ENCODE data around the gene TEX11. TPM values are rescaled to one million over a fixed set of nuclear protein-coding genes. Genes with fewer than 3 reads are reported as not detected.
A peak's percentile ranks its signal among the peaks of the same experiment; 100 is the strongest.
"Not testable (repeated sequence)": the region's sequence is repeated elsewhere in the genome, so short reads cannot be mapped to it uniquely, and the experiment has no call there.

The TEX11 gene
- total RNA-seq, 2 donors from 2014 or later: not detected

- Mint-ChIP-seq H3K4me1 (ENCODE audit: low read depth in 2 of 2) (no peaks in the 10 kb centered on the region), H3K27ac (no peak overlapping the region), H3K4me3 (no peak overlapping the region), H3K27me3 (peaks cover 12 to 19% of the 10 kb centered on the region in 2 donors), H3K36me3 (no peaks in the 10 kb centered on the region), H3K9me3 (no peaks in the 10 kb centered on the region)
- no peak for DNase-seq (ENCODE audit: low spot score)
- ATAC-seq: no peak
Observed at GRCh38 chrX:70618467-70618866, 290.0 kb downstream of the TEX11 start.

- ATAC-seq (no peak), DNase-seq (ENCODE audit: low spot score) (no peak)
- Mint-ChIP-seq H3K4me1 (ENCODE audit: low read depth in 2 of 2) (no peaks in the 10 kb centered on the region), H3K36me3 (no peaks in the 10 kb centered on the region), H3K4me3 (no peak overlapping the region), H3K27ac (no peak overlapping the region), H3K9me3 (no peaks in the 10 kb centered on the region), H3K27me3 (peaks cover 15 to 28% of the 10 kb centered on the region in 2 donors)
Observed at GRCh38 chrX:70613295-70613694, 295.2 kb downstream of the TEX11 start.

DNA sequence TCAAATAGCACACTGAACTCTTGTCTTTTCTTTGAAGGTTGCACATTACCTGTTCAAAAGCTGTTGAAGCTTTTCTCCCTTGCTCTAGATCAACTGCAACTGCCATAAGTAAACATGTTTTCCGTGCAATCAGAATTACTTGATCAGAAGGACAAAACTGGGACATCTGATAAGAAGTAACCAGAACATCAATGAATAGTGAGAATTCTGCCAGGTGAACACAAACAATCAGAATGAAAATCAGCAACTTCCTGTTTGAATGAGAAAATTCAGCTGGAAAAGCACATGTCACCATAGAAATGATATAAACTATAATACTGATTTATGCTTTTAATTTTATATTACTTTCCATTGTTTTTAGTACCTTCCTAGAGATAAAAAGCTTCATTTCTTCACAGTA, 303.2 kb downstream of the TEX11 start:
- Mint-ChIP-seq H3K36me3 (no peaks in the 10 kb centered on the region), H3K27ac (no peak overlapping the region), H3K27me3 (peaks cover 19 to 23% of the 10 kb centered on the region in 2 donors), H3K4me1 (ENCODE audit: low read depth in 2 of 2) (no peaks in the 10 kb centered on the region), H3K9me3 (no peaks in the 10 kb centered on the region), H3K4me3 (no peak overlapping the region)
- no peak for DNase-seq (ENCODE audit: low spot score)
- ATAC-seq: no peak

DNA sequence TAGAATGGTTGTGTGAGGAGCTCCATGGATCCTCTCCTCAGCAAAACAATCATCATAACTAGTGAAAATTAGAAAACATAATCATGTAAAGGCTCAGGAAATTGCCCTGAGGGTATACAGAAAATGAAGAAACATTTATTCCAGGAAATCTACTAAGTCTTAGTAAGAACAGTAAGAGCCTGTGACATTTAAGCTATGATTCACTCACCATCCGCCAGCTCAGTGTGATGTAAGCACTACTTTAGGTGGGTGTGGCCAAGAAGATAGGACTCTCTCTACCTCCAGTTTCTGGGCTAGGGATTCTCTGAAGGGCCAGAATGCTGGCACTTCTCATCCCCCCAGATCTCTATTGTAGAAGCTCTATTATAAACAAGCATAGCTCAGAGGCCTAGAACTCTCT, 316.4 kb downstream of the TEX11 start:
- ATAC-seq: peak; percentile 97 to 99
- DNase-seq (ENCODE audit: low spot score): no peak
- Mint-ChIP-seq H3K4me1 (ENCODE audit: low read depth in 2 of 2) (peaks cover 5 to 19% of the 10 kb centered on the region in 2 donors), H3K36me3 (peaks cover 10% of the 10 kb centered on the region), H3K27me3 (peaks cover 0 to 18% of the 10 kb centered on the region in 2 donors), H3K9me3 (no peaks in the 10 kb centered on the region), H3K27ac (peak overlapping the region; percentile 38 to 70), H3K4me3 (peak overlapping the region; percentile 53)

DNA sequence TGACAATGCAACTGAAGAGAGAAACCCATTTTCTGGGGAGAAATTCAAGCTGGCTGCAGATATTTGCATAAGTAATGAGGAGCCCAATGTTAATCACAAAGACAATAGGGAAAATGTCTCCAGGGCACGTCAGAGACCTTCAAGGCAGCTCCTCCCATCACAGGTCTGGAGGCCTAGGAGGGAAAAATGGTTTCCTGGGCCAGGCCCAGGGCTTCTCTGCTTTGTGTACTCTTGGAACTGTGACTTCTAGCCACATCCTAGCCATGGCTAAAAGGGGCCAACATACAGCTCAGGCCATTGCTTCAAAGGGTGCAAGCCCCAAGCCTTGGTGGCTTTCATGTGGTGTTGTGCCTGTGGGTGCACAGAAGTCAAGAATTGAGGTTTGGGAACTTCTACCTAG, 321.4 kb downstream of the TEX11 start:
- ATAC-seq; H3K27me3 Mint-ChIP-seq; H3K4me3 Mint-ChIP-seq; H3K27ac Mint-ChIP-seq; DNase-seq (ENCODE audit: low spot score); H3K9me3 Mint-ChIP-seq; H3K36me3 Mint-ChIP-seq; H3K4me1 Mint-ChIP-seq (ENCODE audit: low read depth in 2 of 2): not testable (repeated sequence)

DNA sequence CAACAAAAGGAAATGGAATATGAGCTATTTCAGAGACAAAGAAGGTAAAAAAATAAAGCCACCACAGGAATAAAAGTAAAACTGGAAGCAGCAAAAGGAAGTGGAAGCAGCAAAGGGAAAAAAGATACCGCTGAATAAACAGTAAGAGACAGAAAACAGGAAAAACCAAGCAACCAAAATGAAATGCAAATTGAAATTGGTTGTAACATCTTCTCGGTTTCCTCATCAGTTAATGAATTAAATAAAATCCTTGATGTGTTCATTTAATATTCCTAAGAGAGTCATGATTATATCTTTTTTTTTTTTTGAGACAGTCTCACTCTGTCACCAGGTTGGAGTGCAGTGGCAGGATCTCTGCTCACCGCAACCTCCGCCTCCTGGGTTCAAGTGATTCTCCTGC, 331.1 kb downstream of the TEX11 start:
- DNase-seq (ENCODE audit: low spot score) (no peak), ATAC-seq (no peak)
- Mint-ChIP-seq H3K27ac (no peak overlapping the region), H3K27me3 (peaks cover 9 to 12% of the 10 kb centered on the region in 2 donors), H3K4me1 (ENCODE audit: low read depth in 2 of 2) (no peaks in the 10 kb centered on the region), H3K9me3 (no peaks in the 10 kb centered on the region), H3K4me3 (no peak overlapping the region), H3K36me3 (peaks cover 8% of the 10 kb centered on the region)

DNA sequence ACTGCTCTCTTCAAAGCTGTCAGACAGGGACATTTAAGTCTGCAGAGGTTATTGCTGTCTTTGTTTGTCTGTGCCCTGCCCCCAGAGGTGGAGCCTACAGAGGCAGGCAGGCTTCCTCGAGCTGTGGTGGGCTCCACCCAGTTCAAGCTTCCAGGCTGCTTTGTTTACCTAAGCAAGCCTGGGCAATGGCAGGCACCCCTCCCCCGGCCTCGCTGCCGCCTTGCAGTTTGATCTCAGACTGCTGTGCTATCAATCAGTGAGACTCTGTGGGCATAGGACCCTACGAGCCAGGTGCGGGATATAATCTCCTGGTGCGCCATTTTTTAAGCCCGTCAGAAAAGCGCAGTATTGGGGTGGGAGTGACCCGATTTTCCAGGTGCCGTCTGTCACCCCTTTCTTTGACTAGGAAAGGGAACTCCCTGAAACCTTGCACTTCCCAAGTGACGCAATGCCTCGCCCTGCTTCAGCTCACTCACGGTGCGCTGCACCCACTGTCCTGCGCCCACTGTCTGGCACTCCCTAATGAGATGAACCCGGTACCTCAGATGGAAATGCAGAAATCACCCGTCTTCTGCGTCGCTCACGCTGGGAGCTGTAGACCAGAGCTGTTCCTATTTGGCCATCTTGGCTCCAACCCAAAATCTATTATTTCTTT, 338.5 kb downstream of the TEX11 start:
- not testable (repeated sequence) for DNase-seq (ENCODE audit: low spot score); H3K27ac Mint-ChIP-seq; H3K4me1 Mint-ChIP-seq (ENCODE audit: low read depth in 2 of 2); H3K9me3 Mint-ChIP-seq; ATAC-seq; H3K36me3 Mint-ChIP-seq; H3K4me3 Mint-ChIP-seq
- H3K27me3 Mint-ChIP-seq: peaks cover 14 to 28% of the 10 kb centered on the region in 2 donors

- H3K27me3 Mint-ChIP-seq: peaks cover 17 to 20% of the 10 kb centered on the region in 2 donors
- H3K9me3 Mint-ChIP-seq: no peaks in the 10 kb centered on the region
- ATAC-seq: no peak
- no peaks in the 10 kb centered on the region for H3K36me3 Mint-ChIP-seq
- peaks cover 0 to 4% of the 10 kb centered on the region in 2 donors for H3K4me1 Mint-ChIP-seq (ENCODE audit: low read depth in 2 of 2)
- no peak overlapping the region for H3K4me3 Mint-ChIP-seq
- H3K27ac Mint-ChIP-seq: no peak overlapping the region
- DNase-seq (ENCODE audit: low spot score): no peak
Observed at GRCh38 chrX:70554948-70555347, 353.6 kb downstream of the TEX11 start.

GRCh38 chrX:70554523-70554922, 354.0 kb downstream of the TEX11 start:
- no peak for ATAC-seq
- DNase-seq (ENCODE audit: low spot score): no peak
- Mint-ChIP-seq H3K4me3 (peak overlapping the region; percentile 7), H3K27ac (no peak overlapping the region), H3K4me1 (ENCODE audit: low read depth in 2 of 2) (peaks cover 0 to 4% of the 10 kb centered on the region in 2 donors), H3K9me3 (no peaks in the 10 kb centered on the region), H3K27me3 (peaks cover 18 to 22% of the 10 kb centered on the region in 2 donors), H3K36me3 (no peaks in the 10 kb centered on the region)

GRCh38 chrX:70554081-70554480, 354.4 kb downstream of the TEX11 start:
- Mint-ChIP-seq H3K4me3 (peak overlapping the region; percentile 7), H3K27me3 (peaks cover 21 to 22% of the 10 kb centered on the region in 2 donors), H3K36me3 (no peaks in the 10 kb centered on the region), H3K4me1 (ENCODE audit: low read depth in 2 of 2) (peaks cover 0 to 4% of the 10 kb centered on the region in 2 donors), H3K27ac (no peak overlapping the region), H3K9me3 (no peaks in the 10 kb centered on the region)
- ATAC-seq: no peak
- DNase-seq (ENCODE audit: low spot score): no peak

DNA sequence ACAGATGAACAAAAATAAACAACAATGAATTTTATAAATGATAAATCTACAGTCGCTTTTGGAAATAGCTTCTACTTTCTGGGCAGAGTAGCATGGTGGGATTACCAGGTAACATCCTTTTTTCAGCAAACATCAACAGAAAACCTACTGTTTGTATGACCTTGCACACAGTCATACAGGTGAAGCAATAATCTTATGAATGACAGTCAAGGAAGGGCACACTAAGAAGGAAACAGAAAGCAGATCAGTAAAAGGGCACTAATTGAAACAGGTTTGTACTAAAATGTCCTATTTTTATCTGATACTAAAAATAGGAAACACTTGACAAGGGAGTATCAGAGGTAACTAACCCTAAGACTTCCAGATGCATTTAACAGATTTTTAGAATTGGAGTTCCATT, 355.0 kb downstream of the TEX11 start:
- H3K36me3 Mint-ChIP-seq: no peaks in the 10 kb centered on the region
- H3K27me3 Mint-ChIP-seq: peaks cover 20 to 22% of the 10 kb centered on the region in 2 donors
- no peak overlapping the region for H3K27ac Mint-ChIP-seq
- ATAC-seq: peak; percentile 55 to 62
- no peaks in the 10 kb centered on the region for H3K9me3 Mint-ChIP-seq
- H3K4me1 Mint-ChIP-seq (ENCODE audit: low read depth in 2 of 2): peaks cover 0 to 4% of the 10 kb centered on the region in 2 donors
- no peak overlapping the region for H3K4me3 Mint-ChIP-seq
- no peak for DNase-seq (ENCODE audit: low spot score)

DNA sequence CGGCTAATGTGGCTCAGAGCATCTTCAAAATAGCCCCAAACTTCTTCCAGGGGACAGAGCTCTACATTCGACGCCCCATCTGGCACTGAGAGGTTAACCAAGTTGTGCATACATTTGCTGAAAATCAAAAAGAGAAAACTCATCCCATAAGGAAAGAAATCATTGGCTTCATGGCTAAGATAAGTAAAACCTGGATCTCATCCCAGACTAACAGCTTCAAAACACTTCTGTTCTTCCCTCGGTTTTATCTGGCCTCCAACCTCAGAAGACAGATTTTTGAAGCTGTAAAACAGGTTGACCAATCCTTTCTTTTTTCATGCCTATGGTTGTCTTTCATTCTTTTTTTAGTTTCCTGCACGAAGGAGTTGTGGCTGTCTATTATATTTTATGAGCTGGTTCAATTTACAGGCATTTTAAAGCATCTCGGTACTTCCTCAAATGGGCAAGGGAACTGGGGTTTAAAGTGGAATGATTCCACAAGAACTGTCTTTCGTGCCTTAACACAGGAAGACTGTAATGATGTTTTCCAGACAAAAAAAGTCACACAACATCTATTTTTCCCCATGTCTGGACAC, 356.3 kb downstream of the TEX11 start:
- Mint-ChIP-seq H3K27ac (no peak overlapping the region), H3K9me3 (no peaks in the 10 kb centered on the region)
- no peak for DNase-seq (ENCODE audit: low spot score)

DNA sequence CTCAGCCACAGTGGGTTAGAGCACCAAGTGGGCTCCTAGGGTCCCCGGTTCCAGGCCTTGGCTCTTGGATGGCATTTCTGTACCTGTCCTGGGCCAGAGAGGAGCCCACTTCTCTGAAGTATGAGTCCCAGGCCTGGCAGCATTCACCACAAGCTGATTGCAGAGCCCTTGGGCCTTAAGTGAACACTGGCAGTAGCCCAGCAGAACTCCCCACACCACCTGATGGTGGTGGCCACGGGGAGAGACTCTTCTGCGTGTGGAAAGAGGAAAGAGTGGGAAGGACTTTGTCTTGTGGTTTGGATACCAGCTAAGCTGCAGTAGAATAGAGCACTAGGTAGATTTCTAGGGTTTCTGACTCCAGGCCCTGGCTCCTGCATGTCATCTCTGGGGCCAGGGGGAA, 359.1 kb downstream of the TEX11 start:
- Mint-ChIP-seq H3K36me3 (no peaks in the 10 kb centered on the region), H3K27ac (no peak overlapping the region), H3K4me3 (no peak overlapping the region), H3K4me1 (ENCODE audit: low read depth in 2 of 2) (peaks cover 0 to 4% of the 10 kb centered on the region in 2 donors), H3K27me3 (peaks cover 13 to 21% of the 10 kb centered on the region in 2 donors), H3K9me3 (no peaks in the 10 kb centered on the region)
- DNase-seq (ENCODE audit: low spot score): no peak
- peak in 1 of 2 donors; percentile 40 for ATAC-seq

More for the DNA sequence above, 356.3 kb downstream of the TEX11 start:
- Mint-ChIP-seq H3K36me3 (no peaks in the 10 kb centered on the region), H3K4me1 (ENCODE audit: low read depth in 2 of 2) (peaks cover 0 to 4% of the 10 kb centered on the region in 2 donors), H3K4me3 (no peak overlapping the region), H3K27me3 (peaks cover 13 to 22% of the 10 kb centered on the region in 2 donors)
- ATAC-seq: no peak

- Mint-ChIP-seq H3K27ac (no peak overlapping the region), H3K4me3 (no peak overlapping the region), H3K4me1 (ENCODE audit: low read depth in 2 of 2) (no peaks in the 10 kb centered on the region), H3K9me3 (no peaks in the 10 kb centered on the region), H3K36me3 (no peaks in the 10 kb centered on the region), H3K27me3 (peaks cover 24% of the 10 kb centered on the region in 2 donors)
- DNase-seq (ENCODE audit: low spot score): no peak
- ATAC-seq: no peak
Observed at GRCh38 chrX:70535198-70535597, 373.3 kb downstream of the TEX11 start.
